HG02970 (cell line): ENCODE results near the gene STK33.

Source experiments
- ATAC-seq: cut with Tn5 transposase; IDR thresholded peaks from one replicate; pipeline ENCODE4 v1.9.1; 2021; ENCODE audit warnings: mild to moderate bottlenecking, moderate library complexity, moderate number of reproducible peaks; ENCODE audit not compliant: unreplicated experiment, low FRiP score

Gene STK33

GRCh38 chr11:8381871-8382396 lies 212.1 kb downstream of the STK33 start:
- no peak for ATAC-seq

GRCh38 chr11:8381343-8381742 lies 212.7 kb downstream of the STK33 start:
- no peak for ATAC-seq

GRCh38 chr11:8375932-8376331 lies 218.1 kb downstream of the STK33 start:
- no peak for ATAC-seq

GRCh38 chr11:8375460-8375859 lies 218.6 kb downstream of the STK33 start:
- ATAC-seq: no peak

- ATAC-seq: no peak
Measured at GRCh38 chr11:8374716-8375115, 219.3 kb downstream of the STK33 start.

- ATAC-seq: no peak
Measured at GRCh38 chr11:8373519-8374432, 220.3 kb downstream of the STK33 start.

- no peak for ATAC-seq
Measured at GRCh38 chr11:8372641-8373381, 221.2 kb downstream of the STK33 start.

GRCh38 chr11:8371516-8371884 lies 222.5 kb downstream of the STK33 start:
- no peak for ATAC-seq

- no peak for ATAC-seq
Measured at GRCh38 chr11:8370812-8371515, 223.1 kb downstream of the STK33 start.

GRCh38 chr11:8369592-8370205 lies 224.3 kb downstream of the STK33 start:
- ATAC-seq: no peak

- ATAC-seq: no peak
Measured at GRCh38 chr11:8368772-8369171, 225.3 kb downstream of the STK33 start.

GRCh38 chr11:8368194-8368593 lies 225.8 kb downstream of the STK33 start:
- ATAC-seq: no peak

GRCh38 chr11:8366316-8366715 lies 227.7 kb downstream of the STK33 start:
- no peak for ATAC-seq

- no peak for ATAC-seq
Measured at GRCh38 chr11:8365216-8365941, 228.6 kb downstream of the STK33 start.

- no peak for ATAC-seq
Measured at GRCh38 chr11:8363921-8364320, 230.1 kb downstream of the STK33 start.

- ATAC-seq: no peak
Measured at GRCh38 chr11:8362899-8363298, 231.1 kb downstream of the STK33 start.

- no peak for ATAC-seq
Measured at GRCh38 chr11:8362491-8362890, 231.5 kb downstream of the STK33 start.

- ATAC-seq: no peak
Measured at GRCh38 chr11:8361664-8362210, 232.3 kb downstream of the STK33 start.

GRCh38 chr11:8361206-8361605 lies 232.8 kb downstream of the STK33 start:
- ATAC-seq: no peak
